Effector memory CD4-positive, alpha-beta T cell (primary cell): ENCODE results near the gene C9orf43.

Experiments used
- DNase-seq, 3 donors: peaks; one replicate each; pipeline ENCODE4 v3.0.0-alpha.2; 2020
- H3K27ac ChIP-seq: 2 replicates; pipeline ENCODE4 v1.7.0; 2013; ENCODE audit warnings: mild to moderate bottlenecking, low read length, moderate library complexity; ENCODE audit not compliant: insufficient read depth, poor library complexity, severe bottlenecking
- H3K27me3 ChIP-seq: replicated peaks from 2 replicates; pipeline ENCODE4 v1.7.0; 2013; ENCODE audit warnings: mild to moderate bottlenecking, low read length; ENCODE audit not compliant: insufficient read depth, control insufficient read depth, poor library complexity, severe bottlenecking
- H3K36me3 ChIP-seq: 2 replicates; pipeline ENCODE4 v1.7.0; 2013; ENCODE audit warnings: mild to moderate bottlenecking, low read length, moderate library complexity; ENCODE audit not compliant: control insufficient read depth, insufficient read depth
- H3K4me1 ChIP-seq: 2 replicates; pipeline ENCODE4 v1.7.0; 2013; ENCODE audit warnings: low read length, mild to moderate bottlenecking; ENCODE audit not compliant: control insufficient read depth, insufficient read depth, poor library complexity, severe bottlenecking
- H3K4me3 ChIP-seq: 2 replicates; pipeline ENCODE4 v1.7.0; 2013; ENCODE audit warnings: low read length, low read depth, mild to moderate bottlenecking; ENCODE audit not compliant: insufficient read depth, poor library complexity, severe bottlenecking
- H3K9me3 ChIP-seq: 2 replicates; pipeline ENCODE4 v1.7.0; 2013; ENCODE audit warnings: mild to moderate bottlenecking, low read length, moderate library complexity; ENCODE audit not compliant: control insufficient read depth

Gene C9orf43

GRCh38 chr9:113446323-113446740 is 35.8 kb downstream of the C9orf43 start:
- no peaks in the 10 kb centered on the region for H3K36me3 ChIP-seq
- H3K27me3 ChIP-seq = no peaks in the 10 kb centered on the region
- no peak for DNase-seq
- H3K4me3 ChIP-seq = no peak overlapping the region
- no peaks in the 10 kb centered on the region for H3K9me3 ChIP-seq
- no peak overlapping the region for H3K27ac ChIP-seq
- no peaks in the 10 kb centered on the region for H3K4me1 ChIP-seq

- Histone ChIP-seq H3K4me1 (no peaks in the 10 kb centered on the region), H3K27me3 (no peaks in the 10 kb centered on the region), H3K27ac (no peak overlapping the region), H3K9me3 (no peaks in the 10 kb centered on the region), H3K36me3 (no peaks in the 10 kb centered on the region), H3K4me3 (no peak overlapping the region)
- no peak for DNase-seq
Observed at GRCh38 chr9:113449376-113449775, 38.8 kb downstream of the C9orf43 start.

DNA sequence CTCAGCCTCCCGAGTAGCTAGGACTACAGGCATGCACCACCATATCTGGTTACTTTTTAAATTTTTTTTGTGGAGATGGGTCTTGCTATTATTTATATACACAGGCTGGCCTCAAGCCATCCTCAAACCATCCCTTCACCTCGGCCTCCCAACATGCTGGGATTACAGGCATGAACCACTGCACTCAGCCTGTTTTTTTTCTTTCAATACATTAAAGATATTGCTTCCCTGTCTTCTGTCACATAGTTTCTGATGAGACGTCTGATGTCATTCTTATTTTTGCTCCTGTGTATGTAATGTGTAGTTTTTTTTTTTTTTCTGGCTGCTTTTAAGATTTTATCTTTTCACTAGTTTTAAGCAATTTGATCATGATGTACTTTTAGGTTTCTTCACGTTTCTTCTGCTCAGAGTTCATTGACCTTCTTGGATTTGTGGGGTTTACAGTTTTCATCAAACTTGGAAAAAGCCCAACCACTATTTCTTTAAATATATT is 41.6 kb downstream of the C9orf43 start:
- H3K36me3 ChIP-seq = no peaks in the 10 kb centered on the region
- no peak overlapping the region for H3K4me3 ChIP-seq
- no peak for DNase-seq
- H3K9me3 ChIP-seq = no peaks in the 10 kb centered on the region
- H3K27me3 ChIP-seq = no peaks in the 10 kb centered on the region
- no peaks in the 10 kb centered on the region for H3K4me1 ChIP-seq
- no peak overlapping the region for H3K27ac ChIP-seq

DNA sequence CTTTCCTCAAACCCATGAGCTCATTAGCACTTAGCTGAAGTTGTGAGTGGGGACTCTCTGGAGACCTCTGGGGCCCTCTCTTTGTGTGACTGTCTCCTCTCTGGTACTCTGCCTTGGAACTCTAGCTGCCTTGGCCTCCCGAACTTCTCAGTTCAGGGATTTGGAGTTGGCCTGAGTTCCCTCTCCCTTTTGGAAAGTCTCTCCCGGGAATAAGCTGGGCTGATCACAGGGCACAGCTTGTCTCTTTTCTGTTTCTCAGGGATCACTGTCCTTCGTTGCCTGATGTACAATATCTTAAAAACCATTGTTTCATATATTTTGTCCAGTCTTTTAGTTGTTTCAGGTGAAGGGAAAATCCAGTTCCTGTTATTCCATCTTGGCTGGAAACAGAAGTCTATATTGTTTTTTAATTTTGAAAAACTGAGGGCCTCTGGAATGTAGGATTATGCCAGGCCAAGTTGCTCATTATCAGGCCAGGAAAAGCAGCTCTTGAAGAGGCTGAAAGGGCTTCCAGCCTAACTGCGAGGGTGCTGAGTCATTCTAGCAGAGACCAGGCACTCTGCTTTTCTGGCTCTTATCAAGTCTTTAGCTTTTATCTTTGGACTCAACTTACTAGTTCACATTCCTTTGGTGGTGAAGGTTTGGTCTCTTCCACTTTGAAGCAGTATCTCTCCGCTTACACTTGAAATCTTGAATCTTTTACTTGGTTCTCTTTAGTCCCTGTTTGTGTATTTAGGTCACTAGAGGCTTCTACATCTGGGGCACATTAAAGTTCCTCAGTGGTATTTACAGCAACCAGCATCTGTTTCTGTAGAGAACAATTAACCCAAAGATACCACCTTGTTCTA is 44.6 kb downstream of the C9orf43 start:
- Histone ChIP-seq H3K27me3 (no peaks in the 10 kb centered on the region), H3K4me3 (no peak overlapping the region), H3K27ac (no peak overlapping the region), H3K4me1 (no peaks in the 10 kb centered on the region), H3K36me3 (no peaks in the 10 kb centered on the region), H3K9me3 (no peaks in the 10 kb centered on the region)
- no peak for DNase-seq

- H3K4me1 ChIP-seq = no peaks in the 10 kb centered on the region
- no peaks in the 10 kb centered on the region for H3K36me3 ChIP-seq
- no peak overlapping the region for H3K4me3 ChIP-seq
- DNase-seq = no peak
- H3K9me3 ChIP-seq = no peaks in the 10 kb centered on the region
- no peak overlapping the region for H3K27ac ChIP-seq
- no peaks in the 10 kb centered on the region for H3K27me3 ChIP-seq
Observed at GRCh38 chr9:113456235-113456634, 45.7 kb downstream of the C9orf43 start.

GRCh38 chr9:113461285-113461684 is 50.7 kb downstream of the C9orf43 start:
- Histone ChIP-seq H3K9me3 (no peaks in the 10 kb centered on the region), H3K4me1 (no peaks in the 10 kb centered on the region), H3K4me3 (no peak overlapping the region), H3K27ac (no peak overlapping the region), H3K36me3 (no peaks in the 10 kb centered on the region), H3K27me3 (no peaks in the 10 kb centered on the region)
- DNase-seq = no peak

DNA sequence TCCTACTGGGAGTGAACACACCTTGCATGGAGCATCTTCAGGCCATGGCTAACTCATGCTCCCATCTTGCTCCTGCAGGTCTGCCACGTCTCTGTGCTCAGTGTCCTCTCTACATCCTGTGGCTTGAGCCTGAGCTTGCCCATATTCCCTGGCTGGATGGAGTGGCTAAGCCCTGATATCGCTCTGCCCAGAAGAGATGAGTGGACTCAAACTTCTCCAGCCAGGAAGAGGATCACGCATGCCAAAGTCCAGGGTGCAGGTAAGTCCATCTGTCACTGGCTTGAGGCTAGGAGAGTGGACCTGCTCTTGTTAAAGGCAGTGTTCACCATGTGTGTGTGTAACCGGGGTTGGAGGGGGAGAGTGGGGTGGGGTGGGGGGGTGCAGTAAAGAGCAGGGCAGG is 51.4 kb downstream of the C9orf43 start:
- no peak for DNase-seq
- H3K4me1 ChIP-seq = no peaks in the 10 kb centered on the region
- H3K4me3 ChIP-seq = no peak overlapping the region
- H3K27me3 ChIP-seq = no peaks in the 10 kb centered on the region
- no peaks in the 10 kb centered on the region for H3K9me3 ChIP-seq
- no peaks in the 10 kb centered on the region for H3K36me3 ChIP-seq
- H3K27ac ChIP-seq = no peak overlapping the region

- H3K27me3 ChIP-seq = no peaks in the 10 kb centered on the region
- no peak overlapping the region for H3K27ac ChIP-seq
- H3K9me3 ChIP-seq = no peaks in the 10 kb centered on the region
- no peaks in the 10 kb centered on the region for H3K4me1 ChIP-seq
- no peak for DNase-seq
- H3K4me3 ChIP-seq = no peak overlapping the region
- no peaks in the 10 kb centered on the region for H3K36me3 ChIP-seq
Observed at GRCh38 chr9:113462781-113463286, 52.3 kb downstream of the C9orf43 start.

DNA sequence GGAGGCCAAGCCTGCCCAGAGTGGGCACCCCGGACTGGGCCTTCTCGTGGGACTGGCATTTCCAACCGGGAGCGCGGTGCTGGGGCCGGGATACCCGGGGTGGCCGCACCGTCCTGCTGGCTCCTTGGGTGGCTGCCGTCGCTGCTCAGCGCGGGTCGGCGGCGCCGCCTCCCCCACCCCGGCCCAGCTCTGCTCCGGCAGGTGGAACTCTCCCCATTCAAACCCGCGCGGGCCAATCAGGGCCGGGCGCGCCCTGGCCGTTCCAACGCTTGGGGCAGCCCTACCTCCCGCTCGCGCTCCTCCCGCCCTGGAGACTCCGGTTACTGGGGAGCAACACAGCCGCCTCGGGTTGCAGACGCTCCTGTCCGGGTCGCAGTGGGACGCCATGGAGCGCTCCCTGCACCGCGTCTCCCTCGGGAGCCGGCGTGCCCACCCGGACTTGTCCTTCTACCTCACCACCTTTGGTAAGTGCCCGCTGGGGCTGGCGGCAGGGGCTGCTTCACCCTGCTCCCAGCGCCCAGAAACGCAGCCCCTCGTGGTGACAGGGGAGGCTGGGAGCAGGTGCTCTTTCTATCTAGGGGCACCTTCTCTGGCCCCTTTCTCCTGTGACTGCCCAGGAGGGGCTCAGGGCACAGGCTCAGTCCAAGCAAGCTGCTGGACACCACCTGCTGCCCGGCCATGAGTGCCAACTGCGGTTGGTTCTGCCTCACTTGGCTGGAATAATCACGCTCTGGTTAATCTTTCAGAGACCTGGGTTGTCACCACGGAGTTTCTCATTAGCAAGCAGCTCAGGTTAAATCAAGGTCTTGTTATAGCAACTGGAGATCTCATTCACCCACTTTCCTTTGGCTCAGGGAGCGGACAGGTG is 53.1 kb downstream of the C9orf43 start, which contains the start of gene RGS3:
RGS3 (plus strand) TSS at position 310 of the 868 bp plus-strand sequence; CDS start at position 386, 76 bp downstream.
- H3K27ac ChIP-seq = no peak within 1 kb of the TSS
- no peak within 1 kb of the TSS for H3K4me3 ChIP-seq
- DNase-seq = no peak
- no peaks in the 10 kb centered on the region for H3K9me3 ChIP-seq
- no peaks in the 10 kb centered on the region for H3K27me3 ChIP-seq
- no peaks in the 10 kb centered on the region for H3K36me3 ChIP-seq
- no peaks in the 10 kb centered on the region for H3K4me1 ChIP-seq
